BJ (cell line): ENCODE data around the gene DYRK1A. TPM values are rescaled to one million over a fixed set of nuclear protein-coding genes. Genes with fewer than 3 reads are reported as not detected.

Experiments used
- CTCF ChIA-PET: fragments of 350-600 bp; formaldehyde crosslinking; extraction: SDS; loops from one replicate; lab custom pipeline; 2021; ENCODE audit warnings: antibody characterized with exemption, inconsistent platforms; lab: Yijun Ruan, JAX
- POLR2A ChIA-PET: fragments of 300-600 bp; sonication (Branson Sonifier 250); formaldehyde crosslinking; extraction: SDS; loops from one replicate; lab custom pipeline; 2021; ENCODE audit warnings: antibody characterized with exemption; lab: Charles Lee
- DNase-seq: peaks from one replicate; pipeline ENCODE4 v3.0.0-alpha.2; 2011; ENCODE audit warnings: low read depth
- H3K27me3 ChIP-seq: 2 replicates; pipeline ENCODE4 v1.6.0; 2011; ENCODE audit warnings: low read length; ENCODE audit not compliant: control insufficient read depth, insufficient read depth
- H3K36me3 ChIP-seq: 2 replicates; pipeline ENCODE4 v1.5.1; 2011; ENCODE audit warnings: low read length; ENCODE audit not compliant: control insufficient read depth, insufficient read depth
- H3K4me3 ChIP-seq: 2 replicates; pipeline ENCODE4 v1.5.1; 2011; ENCODE audit warnings: low read depth, mild to moderate bottlenecking, control low read depth, low read length
- CTCF ChIP-seq: IDR thresholded peaks from 2 replicates; pipeline ENCODE4 v1.5.1; 2011; ENCODE audit warnings: low read depth, mild to moderate bottlenecking, control low read depth, inconsistent platforms, low read length, moderate library complexity; ENCODE audit not compliant: insufficient read depth
- polyA plus RNA-seq: library from polyadenylated mRNA; depleted of rRNA; stranded (reverse); fragments of >200 nt; gene quantifications from 2 replicates; pipeline ENCODE4 v1.2.3, GENCODE V29; 2011

DYRK1A gene
- polyA plus RNA-seq, 1 experiment: 55.9 TPM

- no peak for DNase-seq
- ChIA-PET CTCF (no interaction called here), POLR2A (no interaction called here)
- peaks cover 29% of the 10 kb centered on the region for H3K36me3 ChIP-seq
- no peak for TF ChIP-seq CTCF
- no peak overlapping the region for H3K4me3 ChIP-seq
- no peaks in the 10 kb centered on the region for H3K27me3 ChIP-seq
These were observed 141.8 kb downstream of the DYRK1A start for GRCh38 chr21:37508341-37508740.

GRCh38 chr21:37509802-37510393, 143.3 kb downstream of the DYRK1A start:
- H3K36me3 ChIP-seq: peaks cover 30% of the 10 kb centered on the region
- H3K4me3 ChIP-seq: no peak overlapping the region
- ChIA-PET CTCF (no interaction called here), POLR2A (no interaction called here)
- no peaks in the 10 kb centered on the region for H3K27me3 ChIP-seq
- no peak for DNase-seq
- no peak for TF ChIP-seq CTCF

- Histone ChIP-seq H3K27me3 (no peaks in the 10 kb centered on the region), H3K4me3 (no peak overlapping the region), H3K36me3 (peaks cover 26% of the 10 kb centered on the region)
- ChIA-PET CTCF (interaction anchor here (0.6 to 1.4 kb wide), 2 partner anchors 15 to 201 kb away, joined by 3 to 5 read pairs; no protein-coding TSS in a partner anchor), POLR2A (interaction anchor here (0.6 kb wide), 1 partner anchor 53 kb away, joined by 3 read pairs; no protein-coding TSS in a partner anchor)
- no peak for TF ChIP-seq CTCF
- no peak for DNase-seq
These were observed 145.3 kb downstream of the DYRK1A start for GRCh38 chr21:37511848-37512247.

- H3K4me3 ChIP-seq: no peak overlapping the region
- no peaks in the 10 kb centered on the region for H3K27me3 ChIP-seq
- CTCF ChIA-PET: interaction anchor here (0.7 kb wide), 1 partner anchor 50 kb away, joined by 3 read pairs; no protein-coding TSS in a partner anchor
- POLR2A ChIA-PET: no interaction called here
- peaks cover 19% of the 10 kb centered on the region for H3K36me3 ChIP-seq
- DNase-seq: no peak
- TF ChIP-seq CTCF: no peak
These were observed 146.8 kb downstream of the DYRK1A start for GRCh38 chr21:37513383-37513782.

- ChIA-PET POLR2A (no interaction called here), CTCF (no interaction called here)
- H3K27me3 ChIP-seq: no peaks in the 10 kb centered on the region
- H3K36me3 ChIP-seq: peaks cover 16% of the 10 kb centered on the region
- TF ChIP-seq CTCF: no peak
- no peak for DNase-seq
- H3K4me3 ChIP-seq: no peak overlapping the region
These were observed 147.6 kb downstream of the DYRK1A start for GRCh38 chr21:37514038-37514667.
